ENCODE measurements around the gene LINGO1. TPM values are rescaled to one million over a fixed set of nuclear protein-coding genes. Genes with fewer than 3 reads are reported as not detected.
A peak's percentile ranks its signal among the peaks of the same experiment; 100 is the strongest.

LINGO1 gene
- total and polyA plus RNA-seq, 9 of the 15 experiments (the other 6 are each of a cell fraction or from before 2014, with no cell fraction given), result 0.07 to 15.3 (median 2.1) TPM

- TF ChIP-seq ZNF318 (IDR thresholded peaks at IDR 0.05; ENCODE audit: borderline replicate concordance in 1 of 2, low read depth in 1 of 2) (no peak), ZNF592 (IDR thresholded peaks at IDR 0.05) (peak; percentile 49; the same call in 1 of the 2 replicates), ZNF766 (CRISPR knock-in tag; conservative IDR thresholded peaks at IDR 0.05) (0 out of 2 replicates have a peak, but pooled peaks have one; percentile 19), ZNF561 (CRISPR knock-in tag; conservative IDR thresholded peaks at IDR 0.05) (no peak), ZNF354B (CRISPR knock-in tag; IDR thresholded peaks at IDR 0.05) (no peak), ZFPM2 (CRISPR knock-in tag; IDR thresholded peaks at IDR 0.05) (no peak), SMAD4 (CRISPR knock-in tag; conservative IDR thresholded peaks at IDR 0.05) (no peak; the same call in 1 of the 2 replicates), ZNF175 (CRISPR knock-in tag; IDR thresholded peaks at IDR 0.05; ENCODE audit: low read depth) (no peak), SNIP1 (IDR thresholded peaks at IDR 0.05; ENCODE audit: low read depth) (no peak), YY1 (IDR thresholded peaks at IDR 0.05; ENCODE audit: borderline replicate concordance in 1 of 3, control insufficient read depth in 1 of 3, extremely low read depth in 1 of 3, insufficient read depth in 3 of 3, insufficient read length in 1 of 3, insufficient replicate concordance in 2 of 3, low read depth in 1 of 3, low read length in 2 of 3) (no peak)
- TF ChIP-seq, protein P1, sequence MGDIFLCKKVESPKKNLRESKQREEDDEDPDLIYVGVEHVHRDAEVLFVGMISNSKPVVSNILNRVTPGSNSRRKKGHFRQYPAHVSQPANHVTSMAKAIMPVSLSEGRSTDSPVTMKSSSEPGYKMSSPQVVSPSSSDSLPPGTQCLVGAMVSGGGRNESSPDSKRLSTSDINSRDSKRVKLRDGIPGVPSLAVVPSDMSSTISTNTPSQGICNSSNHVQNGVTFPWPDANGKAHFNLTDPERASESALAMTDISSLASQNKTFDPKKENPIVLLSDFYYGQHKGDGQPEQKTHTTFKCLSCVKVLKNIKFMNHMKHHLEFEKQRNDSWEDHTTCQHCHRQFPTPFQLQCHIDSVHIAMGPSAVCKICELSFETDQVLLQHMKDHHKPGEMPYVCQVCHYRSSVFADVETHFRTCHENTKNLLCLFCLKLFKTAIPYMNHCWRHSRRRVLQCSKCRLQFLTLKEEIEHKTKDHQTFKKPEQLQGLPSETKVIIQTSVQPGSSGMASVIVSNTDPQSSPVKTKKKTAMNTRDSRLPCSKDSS (IDR thresholded peaks at IDR 0.05; ENCODE audit: low read depth, partially characterized antibody), result no peak
These were observed 10.3 kb downstream of the LINGO1 start (continued) for GRCh38 chr15:77622209-77622933.
